8988T (cell line): ENCODE data around the gene ANXA11.
"Not testable (repeated sequence)": the region's sequence is repeated elsewhere in the genome, so short reads cannot be mapped to it uniquely, and the experiment has no call there.

Source experiments
- DNase-seq: peaks from one replicate; pipeline ENCODE4 v3.0.0; 2011

The ANXA11 gene

DNA sequence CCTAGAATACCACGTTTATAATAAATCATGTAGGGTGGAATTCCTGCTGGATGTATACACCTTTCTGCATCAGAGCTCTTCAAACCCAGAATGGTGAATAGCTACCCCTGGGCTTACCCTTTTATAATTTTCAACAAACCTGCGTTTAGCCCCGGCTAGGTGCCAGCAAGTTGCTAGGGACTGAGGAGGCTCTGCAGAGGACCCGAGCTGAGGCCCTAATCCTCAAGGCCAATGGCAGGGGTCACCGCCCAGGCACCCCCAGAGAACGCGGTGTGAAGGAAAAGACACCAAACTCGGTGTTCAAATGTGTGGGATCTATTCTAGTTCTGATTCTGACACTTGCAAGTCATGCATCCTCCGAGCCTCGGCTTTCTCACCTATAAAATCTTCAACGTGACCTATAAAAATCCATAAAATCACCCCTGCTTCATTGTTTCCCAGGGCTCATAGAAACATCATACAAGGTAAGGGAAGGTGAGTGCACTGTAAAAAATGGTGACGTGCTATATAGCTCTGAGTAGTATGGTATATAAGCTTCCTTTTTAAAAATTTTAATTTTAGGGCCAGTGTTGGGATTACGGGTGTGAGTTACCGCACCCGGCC, 2.5 kb upstream of the ANXA11 start:
- DNase-seq: no peak

DNA sequence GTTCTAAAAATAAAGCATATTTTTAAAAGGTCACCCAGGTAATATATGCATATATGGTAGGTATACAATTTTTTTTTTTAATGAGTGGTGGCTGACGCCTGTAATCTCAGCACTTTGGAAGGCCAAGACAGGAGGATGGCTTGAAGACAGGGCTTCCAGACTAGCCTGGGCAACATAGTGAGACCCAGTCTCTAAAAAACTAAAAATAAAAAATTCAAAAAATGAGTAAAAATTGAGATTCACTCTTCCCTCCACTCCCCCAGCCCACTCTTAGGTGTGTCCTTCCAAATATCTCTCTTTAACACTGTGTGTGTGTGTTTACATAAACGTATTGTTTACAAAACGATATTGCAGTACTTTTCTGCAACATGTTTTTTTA, 929 bp upstream of the ANXA11 start:
- no peak for DNase-seq

DNA sequence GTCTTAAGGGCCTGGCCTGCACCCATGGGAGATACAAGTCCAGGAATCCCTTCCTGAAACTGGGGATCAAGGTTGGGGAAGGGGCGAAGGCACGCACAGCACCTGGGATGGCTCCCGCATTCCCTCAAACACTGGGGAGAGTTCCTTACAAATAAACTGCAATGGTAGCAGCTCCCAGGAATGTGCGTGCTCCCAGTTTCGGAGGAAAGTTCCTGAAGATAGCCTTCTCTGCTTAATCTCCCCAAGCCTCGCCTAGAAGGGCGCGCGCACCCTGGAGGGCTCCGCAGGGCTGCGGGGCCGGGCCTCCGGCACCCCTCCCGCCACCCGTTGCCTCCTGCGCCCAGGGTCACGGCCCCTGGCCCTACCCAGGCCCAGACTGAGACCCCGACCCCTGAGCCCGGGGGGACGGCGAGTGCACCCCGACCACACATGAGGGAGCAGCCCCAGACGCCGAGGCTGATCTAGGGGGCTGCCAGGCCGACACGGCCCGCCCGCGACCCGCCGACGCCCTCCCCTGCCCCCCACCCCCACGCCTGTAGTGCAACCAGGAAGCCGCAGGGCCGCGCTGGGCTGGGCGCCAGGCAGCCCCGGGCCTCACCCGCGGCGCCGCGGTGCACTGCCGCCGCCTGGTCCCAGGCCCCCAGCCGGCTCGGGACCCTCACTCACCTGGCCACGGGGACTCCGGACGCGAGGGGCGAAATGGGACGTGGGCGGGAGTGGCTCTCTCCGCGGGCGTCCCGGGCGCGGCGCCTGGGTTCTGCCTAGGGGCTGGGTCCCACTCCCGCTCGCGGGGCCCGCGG, 460 bp downstream of the ANXA11 start:
- no peak for DNase-seq

DNA sequence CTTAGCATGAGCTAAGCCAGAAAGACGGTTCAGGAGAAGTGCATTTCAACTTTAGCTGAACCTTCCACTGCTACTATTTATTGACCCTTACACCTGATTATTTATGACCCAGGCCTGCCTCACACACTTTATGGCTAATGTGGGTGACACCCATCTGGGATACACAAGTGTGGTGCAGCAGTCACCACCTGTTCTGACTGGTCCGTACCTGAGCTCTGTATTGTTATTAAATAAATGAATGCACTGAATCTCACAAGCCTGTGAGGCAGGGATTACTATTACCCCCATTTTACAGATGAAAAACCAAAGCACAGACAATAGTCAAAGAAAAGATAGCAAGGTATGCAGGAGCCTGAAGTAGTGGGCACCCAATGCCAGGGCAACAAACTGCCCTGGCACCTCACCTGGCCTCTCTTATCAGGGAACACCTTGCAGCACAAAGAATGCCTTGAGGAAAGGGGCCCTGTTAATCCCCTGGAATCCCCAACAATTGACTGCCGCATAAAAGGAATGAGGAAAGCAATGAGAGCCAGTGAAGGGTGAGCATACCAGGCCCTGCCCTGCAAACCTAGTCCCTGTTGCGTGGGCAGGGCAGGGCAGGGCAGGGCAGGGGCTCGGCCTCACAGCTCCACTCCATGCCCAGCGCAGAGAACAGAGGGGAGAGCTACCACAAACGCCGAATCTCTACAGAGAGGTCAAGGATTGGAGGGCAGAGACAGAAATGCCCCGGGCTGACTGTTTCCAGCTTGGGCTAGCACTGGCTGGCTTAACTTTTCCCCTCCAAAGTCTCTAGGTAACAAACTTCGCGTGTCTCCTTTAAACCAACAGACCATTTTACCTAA, 1.3 kb downstream of the ANXA11 start:
- no peak for DNase-seq

DNA sequence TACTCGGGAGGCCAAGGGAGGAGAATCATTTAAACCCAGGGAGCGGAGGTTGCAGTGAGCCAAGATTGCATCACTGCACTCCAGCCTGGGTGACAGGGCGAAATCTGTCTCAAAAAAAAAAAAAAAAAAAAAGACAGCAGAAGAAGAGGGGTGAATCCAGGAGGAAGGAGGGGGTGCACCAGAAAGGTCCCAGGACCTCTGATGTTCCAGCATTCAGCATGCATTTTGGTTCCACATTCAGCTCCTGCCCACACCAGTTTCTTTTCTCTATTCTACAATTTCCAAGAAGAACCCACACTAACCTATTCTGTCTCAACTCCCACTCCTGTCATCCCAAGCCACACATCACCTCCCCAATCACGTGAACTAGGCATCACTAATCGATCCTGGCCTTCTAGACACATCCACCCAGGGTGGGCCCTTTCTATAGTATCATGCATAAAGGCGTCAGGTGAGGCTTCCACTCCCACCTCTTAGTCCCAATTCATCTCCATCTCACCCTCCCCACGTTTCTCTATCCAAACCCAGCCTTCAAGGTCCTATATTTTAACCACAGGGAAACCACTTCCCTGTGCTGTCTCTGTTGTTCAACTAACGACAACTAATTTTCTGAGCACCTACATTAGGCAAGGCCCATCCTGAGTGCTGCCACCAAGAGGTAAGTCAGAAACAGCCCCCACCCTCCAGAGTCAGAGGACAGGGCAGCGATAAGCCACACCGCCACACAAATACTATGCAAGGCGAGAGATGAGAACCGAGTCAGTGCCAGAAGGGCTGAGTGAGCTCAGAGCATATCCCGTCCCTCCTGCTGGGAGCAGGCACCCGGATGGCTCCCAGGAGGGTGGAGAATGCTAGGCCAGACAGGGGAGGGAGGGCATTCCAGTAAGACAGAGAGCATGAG, 2.2 kb downstream of the ANXA11 start:
- peak; percentile 51 for DNase-seq

DNA sequence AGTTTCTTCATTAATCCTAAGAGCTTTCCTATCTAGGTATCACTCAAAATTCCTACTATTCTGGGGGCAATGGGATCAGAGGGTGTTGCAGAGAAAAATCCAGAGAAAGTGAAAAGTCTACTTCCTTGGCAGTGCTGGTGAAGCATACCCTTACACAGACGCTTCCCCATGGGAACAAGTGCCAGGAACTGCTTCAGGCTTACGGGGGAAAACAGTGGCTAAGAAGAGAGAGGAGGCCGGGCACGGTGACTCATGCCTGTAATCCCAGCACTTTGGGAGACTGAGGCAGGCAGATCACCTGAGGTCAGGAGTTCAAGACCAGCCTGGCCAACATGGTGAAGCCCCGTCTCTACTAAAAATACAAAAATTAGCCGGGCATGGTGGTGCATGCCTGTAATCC, 2.8 kb downstream of the ANXA11 start:
- not testable (repeated sequence) for DNase-seq

DNA sequence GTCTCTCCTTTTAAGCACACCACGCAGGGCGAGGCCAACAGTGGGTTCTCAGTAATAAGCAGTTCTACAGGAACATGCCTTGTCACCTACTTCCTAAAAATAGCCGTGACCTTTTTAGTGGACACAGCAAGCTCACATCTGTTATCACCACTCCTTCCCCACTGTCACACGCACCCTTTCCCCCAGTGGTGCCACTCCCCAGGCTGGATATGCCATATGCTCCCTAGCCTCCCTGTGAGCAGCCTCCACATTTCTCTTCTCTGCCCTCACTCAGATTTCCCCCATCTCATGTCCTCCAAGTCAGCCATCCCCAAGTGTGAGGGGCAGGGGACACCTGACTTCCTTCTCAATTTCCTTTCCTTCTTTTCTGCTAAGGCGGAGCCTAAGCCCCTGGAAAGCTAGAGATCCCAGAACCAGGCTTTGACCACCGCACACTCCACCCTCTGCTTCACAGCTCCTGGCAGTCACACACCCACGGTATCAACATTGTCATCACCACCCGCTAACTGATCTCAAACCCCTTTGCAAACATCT, 3.7 kb downstream of the ANXA11 start:
- no peak for DNase-seq

DNA sequence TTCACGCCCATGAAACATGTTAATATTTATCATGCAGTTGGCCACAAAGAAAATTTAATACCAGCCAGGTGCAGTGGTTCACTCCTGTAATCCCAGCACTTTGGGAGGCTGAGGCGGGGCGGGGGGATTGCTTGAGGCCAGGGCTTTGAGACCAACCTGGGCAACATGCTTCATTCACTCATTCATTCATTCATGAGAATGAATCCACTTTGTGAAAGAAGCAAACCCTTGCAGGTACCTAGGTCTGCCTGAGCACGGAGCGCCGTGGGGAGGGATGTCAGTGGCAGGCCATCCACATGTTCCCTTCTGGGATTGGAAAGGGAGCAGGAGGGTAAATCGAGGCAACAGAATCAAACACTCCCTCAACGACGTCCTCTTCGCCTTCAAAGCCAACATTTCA, 4.7 kb downstream of the ANXA11 start:
- DNase-seq: no peak

DNA sequence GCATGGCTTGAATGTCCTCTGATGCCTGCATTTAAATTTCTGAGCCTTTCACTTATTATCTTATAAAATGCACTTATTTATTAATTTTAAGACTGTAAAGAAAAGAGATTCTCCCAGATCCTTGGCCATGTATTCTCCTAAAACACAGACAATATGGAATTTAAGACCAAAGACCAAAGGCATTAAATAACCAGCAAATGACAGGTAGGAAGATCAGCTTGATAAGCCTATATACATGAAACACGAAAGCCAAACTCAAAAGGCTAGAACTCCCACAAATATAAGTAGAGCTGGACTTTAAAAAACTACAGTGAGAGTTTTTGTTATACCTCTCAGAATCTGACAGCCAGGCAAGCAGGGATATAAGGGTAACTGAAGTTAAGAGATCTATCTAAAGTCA, 5.1 kb downstream of the ANXA11 start:
- DNase-seq: no peak

DNA sequence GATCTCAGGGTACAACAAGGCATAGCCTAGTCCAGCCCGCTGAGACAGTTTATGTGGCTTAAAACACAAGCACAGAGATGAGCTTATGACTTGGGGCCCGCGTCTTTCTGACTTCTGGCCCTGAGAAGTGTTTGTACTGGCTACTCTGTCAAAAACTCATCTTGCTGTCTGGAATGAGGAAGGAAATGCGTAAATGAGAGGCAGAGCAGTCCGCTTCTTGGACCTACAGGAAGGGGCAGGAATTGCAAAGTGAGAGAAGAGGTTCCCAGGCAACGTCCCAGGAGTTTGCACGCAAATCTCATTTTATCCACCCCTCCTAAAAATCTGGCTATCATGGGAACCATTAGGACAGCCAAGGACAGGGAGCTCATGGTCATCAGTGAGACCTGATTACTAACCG, 5.5 kb downstream of the ANXA11 start:
- no peak for DNase-seq

DNA sequence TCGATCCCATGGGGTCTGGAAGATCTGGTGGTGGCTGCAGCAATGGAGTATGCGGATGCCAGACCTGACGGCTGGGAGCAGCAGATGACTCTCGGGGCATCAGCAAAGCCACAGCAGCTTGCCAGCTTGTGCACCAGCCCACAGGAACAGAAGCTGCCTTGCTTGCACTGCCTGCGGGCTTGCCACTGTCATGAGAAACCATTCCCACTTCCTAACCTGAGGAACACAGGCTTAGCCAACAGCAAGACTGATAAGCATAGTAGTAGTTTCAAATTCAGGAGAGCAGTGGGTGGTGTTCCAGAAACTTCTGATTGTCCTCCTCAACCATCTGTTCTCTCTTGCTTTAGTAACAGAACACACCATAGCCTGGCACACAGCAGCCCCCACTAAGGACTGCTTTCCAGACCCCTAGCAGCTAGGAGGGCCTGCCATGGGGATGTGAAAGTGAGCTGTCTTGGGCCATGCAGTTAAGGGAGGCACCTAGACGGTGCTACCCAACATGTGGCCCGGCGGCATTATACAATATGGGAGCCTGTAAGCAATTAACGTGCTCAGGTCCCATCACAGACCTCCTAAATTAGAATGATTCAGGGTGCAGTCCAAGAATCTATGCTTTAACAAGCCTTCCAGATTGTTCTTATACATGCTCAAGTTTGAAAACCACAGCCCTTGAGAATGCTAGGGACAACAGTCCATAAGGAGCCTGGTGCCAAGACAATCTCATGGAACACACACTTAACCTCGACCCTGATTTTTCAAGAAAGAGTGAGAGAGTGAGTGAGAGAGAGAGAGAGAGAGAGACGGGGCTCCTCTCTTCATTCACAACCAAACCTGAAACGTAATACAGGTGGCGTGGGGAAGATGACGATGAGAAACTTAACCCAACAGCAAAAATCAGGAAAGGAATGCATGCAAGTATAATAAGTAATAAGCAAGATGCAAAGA, 7.1 kb downstream of the ANXA11 start:
- DNase-seq: no peak

DNA sequence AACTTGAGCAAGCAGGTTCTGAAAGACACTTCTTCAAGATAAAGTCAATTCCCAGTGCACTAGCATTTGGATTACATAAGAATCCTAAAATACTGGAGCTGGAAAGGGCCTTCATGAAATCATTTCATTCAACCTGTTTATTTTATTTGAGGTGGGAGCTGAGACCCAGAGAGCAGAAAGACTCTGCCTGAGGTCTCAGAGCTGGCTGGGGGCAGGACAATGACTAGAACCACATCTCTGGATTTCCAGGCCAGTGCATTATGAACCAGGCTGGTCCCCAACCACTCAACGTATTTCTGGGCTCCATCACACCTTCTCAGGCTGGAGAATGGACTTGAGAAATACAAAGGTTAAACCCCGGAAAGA, 8.4 kb downstream of the ANXA11 start:
- DNase-seq: no peak

DNA sequence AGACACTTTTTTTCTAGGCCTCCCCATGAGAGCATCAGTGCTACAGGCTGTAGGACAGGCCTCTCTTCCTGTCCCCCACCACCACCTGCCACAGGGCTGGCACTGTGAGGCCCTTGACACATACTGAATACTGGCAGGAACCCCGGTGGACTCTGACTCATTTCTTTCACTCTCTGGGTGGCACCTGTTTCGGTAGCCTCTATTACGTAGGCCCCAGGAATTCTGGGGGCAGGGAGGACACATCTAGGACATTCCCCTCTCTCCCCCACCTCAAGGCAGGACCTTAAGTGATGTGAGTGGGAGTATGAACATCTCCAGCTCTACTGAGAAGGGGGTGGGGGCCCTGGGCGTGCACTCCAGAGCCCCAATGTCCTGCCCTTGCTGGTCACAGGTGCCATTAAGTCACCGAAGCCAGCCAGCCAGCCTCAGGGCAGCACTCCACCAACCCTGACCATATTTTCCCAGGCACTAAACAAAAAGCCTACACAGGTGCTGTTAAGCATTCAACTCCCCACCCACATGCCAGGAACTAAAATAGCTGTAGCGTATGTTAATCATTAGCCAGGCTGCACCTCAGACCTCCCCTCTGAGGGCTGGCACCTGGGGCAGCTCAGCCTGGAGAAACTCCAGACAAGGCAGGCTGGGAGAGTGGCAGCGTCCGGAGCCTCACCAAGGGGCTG, 8.9 kb downstream of the ANXA11 start:
- no peak for DNase-seq

DNA sequence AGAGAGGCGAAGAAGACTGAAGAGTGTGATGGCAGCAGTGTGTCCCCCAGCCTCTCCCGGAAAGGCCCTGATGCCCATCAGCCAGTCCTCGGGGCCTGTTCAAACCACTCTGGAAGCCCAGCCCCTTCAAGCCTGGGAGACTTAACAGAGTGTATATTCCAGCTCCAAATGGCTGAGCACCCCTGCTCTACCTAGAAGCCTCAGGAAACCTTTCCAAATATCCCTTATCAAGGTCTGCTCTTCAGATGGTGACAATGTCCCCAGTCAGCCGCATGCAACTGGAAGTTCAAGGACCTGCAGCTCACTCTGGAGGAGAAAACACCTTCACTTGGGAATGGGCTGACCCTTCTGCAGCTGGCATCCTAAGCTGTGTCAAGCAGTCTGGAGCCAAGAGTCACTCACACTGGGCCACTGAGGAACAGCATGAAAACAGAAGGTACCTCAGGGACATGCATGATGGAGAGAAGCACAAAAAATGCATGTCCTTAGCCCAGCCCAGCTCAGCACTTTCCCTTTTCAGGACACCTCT, 10.2 kb downstream of the ANXA11 start:
- DNase-seq: no peak

DNA sequence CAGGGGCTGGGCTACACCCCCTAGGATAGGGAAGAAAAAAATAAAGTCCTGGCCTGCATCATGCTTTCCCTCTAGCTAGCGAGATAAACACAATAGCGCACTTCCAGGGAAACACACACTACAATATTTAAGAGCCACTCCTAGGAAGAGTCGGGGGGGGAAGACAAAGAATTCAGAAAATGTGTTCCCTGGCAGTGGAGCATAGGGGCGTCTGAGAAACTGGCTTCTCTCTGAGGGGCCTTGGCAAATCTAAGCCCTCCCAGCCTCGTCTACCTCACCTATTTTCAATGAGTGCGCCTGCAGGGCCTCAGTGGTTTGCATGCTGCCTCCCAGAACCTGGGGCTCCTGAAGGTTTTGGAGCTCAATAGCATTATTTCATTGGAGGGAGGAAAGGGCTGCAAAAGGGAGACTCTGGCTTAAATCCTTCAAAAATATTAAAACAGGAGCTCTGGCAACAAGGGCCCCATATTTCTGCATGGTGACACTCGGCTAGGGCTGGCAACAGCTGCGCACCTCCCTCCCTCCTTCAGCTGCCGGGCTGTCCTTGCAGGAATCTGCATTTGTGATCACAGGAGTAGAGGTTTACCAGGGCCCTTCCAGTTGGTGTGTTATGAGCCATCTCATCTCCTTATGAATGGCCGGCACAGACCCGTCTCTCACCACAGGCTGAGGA, 10.8 kb downstream of the ANXA11 start:
- DNase-seq: no peak

DNA sequence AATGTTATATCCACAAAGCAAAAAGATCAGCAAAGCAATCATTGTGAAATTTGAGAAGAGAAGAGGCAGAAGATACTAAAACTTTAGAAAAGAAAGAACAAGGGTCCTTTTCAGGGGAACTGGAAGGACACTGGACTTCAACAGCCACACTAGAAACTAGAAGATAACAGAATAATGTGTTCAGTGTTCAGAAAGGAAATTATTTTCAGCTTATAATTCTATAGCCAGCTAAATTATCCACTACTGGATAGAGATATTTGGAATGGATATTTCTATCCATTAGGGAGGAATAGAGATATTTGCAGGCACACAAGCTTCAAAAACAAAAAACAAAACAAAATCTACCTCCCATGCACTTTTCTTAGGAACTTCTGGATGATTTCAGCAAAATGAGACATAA, 12.8 kb downstream of the ANXA11 start:
- DNase-seq: no peak

DNA sequence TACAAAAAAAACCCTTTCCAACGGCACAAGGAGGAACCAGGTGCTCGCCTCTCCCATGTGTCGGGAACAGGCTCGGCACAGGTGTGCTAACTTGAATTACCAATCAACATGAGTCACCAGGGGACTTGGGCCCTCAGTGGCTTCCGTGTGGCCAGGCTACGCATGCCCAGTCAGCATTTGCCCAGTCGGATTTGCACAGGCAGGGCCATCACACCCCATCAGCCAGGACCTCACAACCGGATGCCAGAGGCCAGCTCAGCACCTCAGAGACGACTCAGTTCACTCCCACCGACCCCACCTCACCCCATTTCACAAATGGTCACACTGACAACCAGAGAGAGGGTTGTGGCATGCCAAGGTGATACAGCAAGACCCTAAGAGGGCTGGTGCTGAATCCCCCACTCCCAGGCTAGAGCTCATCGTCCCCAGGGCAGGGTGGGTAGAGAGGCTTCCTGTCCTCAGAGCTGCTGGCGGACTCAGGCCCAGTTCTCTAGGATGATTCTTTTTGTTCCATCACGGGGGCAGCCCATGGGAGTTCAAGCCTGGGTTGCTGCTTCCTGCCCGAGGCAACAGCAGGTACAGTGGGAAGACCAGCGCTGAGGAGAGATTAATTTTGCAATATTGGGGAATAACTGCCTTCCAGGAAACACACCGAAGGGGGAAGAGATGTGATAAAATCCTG, 13.6 kb downstream of the ANXA11 start:
- no peak for DNase-seq

DNA sequence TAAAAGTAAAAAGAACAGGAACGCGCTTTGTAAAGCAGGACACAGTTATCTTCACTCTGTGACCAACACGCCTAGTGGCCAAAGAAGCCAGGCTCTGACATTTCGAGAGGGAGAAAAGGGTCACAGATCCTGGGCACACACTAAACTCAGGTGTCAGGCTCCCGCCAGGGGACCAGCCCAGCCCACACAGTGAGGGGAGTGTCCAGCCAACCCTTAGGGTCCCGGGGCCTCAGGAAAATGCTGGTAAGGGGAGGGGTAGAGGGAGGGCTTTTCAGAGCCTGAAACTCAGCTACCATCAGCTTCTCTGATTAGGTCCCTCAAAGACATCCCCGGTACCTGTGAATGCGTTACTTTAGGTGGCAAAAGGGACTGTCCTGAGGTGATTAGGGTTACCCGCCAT, 16.6 kb downstream of the ANXA11 start:
- no peak for DNase-seq
